Measurements from ENCODE around the gene KIRREL3.

The KIRREL3 gene

GRCh38 chr11:126469311-126469710 is 531.3 kb downstream of the KIRREL3 start:
- no peak for DNase-seq (ENCODE audit: low read depth)
- no peak for TF ChIP-seq CTCF (IDR thresholded peaks at IDR 0.05; ENCODE audit: control insufficient read depth, insufficient read depth, low read depth, low read length, missing control alignments)

GRCh38 chr11:126468102-126468521 is 532.5 kb downstream of the KIRREL3 start:
- TF ChIP-seq CTCF (IDR thresholded peaks at IDR 0.05; ENCODE audit: control insufficient read depth, insufficient read depth, low read depth, low read length, missing control alignments), result no peak
- DNase-seq (ENCODE audit: low read depth), result no peak

More at GRCh38 chr11:126469311-126469710, 531.3 kb downstream of the KIRREL3 start:
- no peak overlapping the region for H3K4me3 ChIP-seq (ENCODE audit: control insufficient read depth, low read depth, low read length)

GRCh38 chr11:126467471-126467870 is 533.1 kb downstream of the KIRREL3 start:
- H3K4me3 ChIP-seq (ENCODE audit: control insufficient read depth, low read depth, low read length), result no peak overlapping the region
- no peak for TF ChIP-seq CTCF (IDR thresholded peaks at IDR 0.05; ENCODE audit: control insufficient read depth, insufficient read depth, low read depth, low read length, missing control alignments)
- DNase-seq (ENCODE audit: low read depth), result no peak

More at GRCh38 chr11:126468102-126468521, 532.5 kb downstream of the KIRREL3 start:
- H3K4me3 ChIP-seq (ENCODE audit: control insufficient read depth, low read depth, low read length), result no peak overlapping the region

- DNase-seq (ENCODE audit: low read depth), result no peak
- TF ChIP-seq CTCF (IDR thresholded peaks at IDR 0.05; ENCODE audit: control insufficient read depth, insufficient read depth, low read depth, low read length, missing control alignments), result no peak
- H3K4me3 ChIP-seq (ENCODE audit: control insufficient read depth, low read depth, low read length), result no peak overlapping the region
These were observed 533.6 kb downstream of the KIRREL3 start for GRCh38 chr11:126467046-126467370.

GRCh38 chr11:126466236-126467045 is 534.1 kb downstream of the KIRREL3 start:
- no peak for DNase-seq (ENCODE audit: low read depth)
- TF ChIP-seq CTCF (IDR thresholded peaks at IDR 0.05; ENCODE audit: control insufficient read depth, insufficient read depth, low read depth, low read length, missing control alignments), result no peak
- H3K4me3 ChIP-seq (ENCODE audit: control insufficient read depth, low read depth, low read length), result no peak overlapping the region

GRCh38 chr11:126465573-126466188 is 534.9 kb downstream of the KIRREL3 start:
- no peak for DNase-seq (ENCODE audit: low read depth)
- TF ChIP-seq CTCF (IDR thresholded peaks at IDR 0.05; ENCODE audit: control insufficient read depth, insufficient read depth, low read depth, low read length, missing control alignments), result no peak

More at GRCh38 chr11:126465573-126466188, 534.9 kb downstream of the KIRREL3 start:
- no peak overlapping the region for H3K4me3 ChIP-seq (ENCODE audit: control insufficient read depth, low read depth, low read length)
